HCT116 (cell line): ENCODE measurements around the gene SGMS2. TPM values are rescaled to one million over a fixed set of nuclear protein-coding genes. Genes with fewer than 3 reads are reported as not detected.

Experiments used
- ATAC-seq: fragments of 200-7000 bp; cut with Tn5 transposase; 2 replicates; pipeline ENCODE4 v1.9.1; 2020; ENCODE audit warnings: mild to moderate bottlenecking, moderate library complexity
- BruUV-seq: library from RNA; stranded (reverse); fragments of 400-500 nt; replicated peaks from 2 replicates; lab custom pipeline; 2021; lab: Mats Ljungman, UMichigan
- CTCF ChIA-PET: fragments of 300-600 bp; sonication (Branson Sonifier 250); formaldehyde crosslinking; loops from one replicate; lab custom pipeline; 2021; ENCODE audit warnings: antibody characterized with exemption; lab: Charles Lee
- POLR2A ChIA-PET: fragments of 300-600, 350-600 bp; sonication (Branson Sonifier 250); formaldehyde crosslinking; loops from one replicate; lab custom pipeline; 2021; ENCODE audit warnings: antibody characterized with exemption; lab: Charles Lee
- RAD21 ChIA-PET, 2 experiments: fragments of 300-600 bp; sonication (Branson Sonifier 250); formaldehyde crosslinking; loops; one replicate each; lab custom pipeline; 2023; ENCODE audit warnings: low total read pairs in 2 of 2; ENCODE audit not compliant: uncharacterized antibody in 2 of 2, unreplicated experiment in 2 of 2, low non-redundant PET in 1 of 2; lab: Charles Lee
- DNase-seq: peaks from one replicate; pipeline ENCODE4 v3.0.0-alpha.2; 2010; ENCODE audit warnings: low read depth, low spot score
- H2AFZ ChIP-seq: fragments of 200-600 bp; shearing (Covaris generic), sonication (generic); 2 replicates; pipeline ENCODE4 v1.6.1; 2017; ENCODE audit warnings: low read depth, mixed run types, mixed read lengths, antibody characterized with exemption, low read length; ENCODE audit not compliant: poor library complexity, severe bottlenecking
- H3K27ac ChIP-seq: 2 replicates; pipeline ENCODE4 v1.5.1; 2012; ENCODE audit warnings: low read depth, low read length
- H3K27me3 ChIP-seq: fragments of 200-600 bp; sonication (generic); 2 replicates; pipeline ENCODE4 v1.6.1; 2016; ENCODE audit warnings: mixed run types, low read length, mixed read lengths; ENCODE audit not compliant: insufficient read depth
- H3K36me3 ChIP-seq, 2 experiments: fragments of 200-500 bp in 1 of 2; fragments of 200-600 bp in 1 of 2; sonication (Bioruptor generic) in 1 of 2; sonication (generic) in 1 of 2; 2 replicates each; pipeline versions ENCODE4 v1.5.1 to v1.6.1; 2014 to 2016; ENCODE audit warnings: low read length in 2 of 2, inconsistent platforms in 1 of 2, mixed read lengths in 1 of 2, mixed run types in 1 of 2; ENCODE audit not compliant: insufficient read depth in 2 of 2, control insufficient read depth in 1 of 2
- H3K4me1 ChIP-seq, 2 experiments: fragments of 200-600 bp in 1 of 2; sonication (generic) in 1 of 2; 2 replicates each; pipeline versions ENCODE4 v1.5.1 to v1.6.1; 2012 to 2017; ENCODE audit warnings: low read length in 2 of 2, inconsistent platforms in 1 of 2, mild to moderate bottlenecking in 1 of 2, mixed read lengths in 1 of 2, mixed run types in 1 of 2, moderate library complexity in 1 of 2; ENCODE audit not compliant: insufficient read depth in 2 of 2, control insufficient read depth in 1 of 2
- H3K4me2 ChIP-seq: fragments of 200-600 bp; sonication (generic); 2 replicates; pipeline ENCODE4 v1.6.1; 2017; ENCODE audit warnings: mixed run types, low read length, mixed read lengths
- H3K4me3 ChIP-seq, 2 experiments: fragments of 200-600 bp in 1 of 2; sonication (generic) in 1 of 2; replicated peaks in 1 of 2; 2 replicates each; pipeline ENCODE4 v1.5.1; 2011 to 2016; ENCODE audit warnings: low read length in 2 of 2, control low read depth in 1 of 2, low read depth in 1 of 2, mild to moderate bottlenecking in 1 of 2, mixed read lengths in 1 of 2, mixed run types in 1 of 2
- H3K79me2 ChIP-seq: fragments of 200-600 bp; sonication (generic); 2 replicates; pipeline ENCODE4 v1.6.1; 2017; ENCODE audit warnings: mild to moderate bottlenecking, mixed run types, low read length, moderate library complexity, mixed read lengths; ENCODE audit not compliant: insufficient read depth
- H3K9ac ChIP-seq: fragments of 200-600 bp; sonication (generic); 2 replicates; pipeline ENCODE4 v1.6.1; 2016; ENCODE audit warnings: low read length, mixed read lengths
- H3K9me2 ChIP-seq: fragments of 200-600 bp; sonication (generic), shearing (Covaris generic); 2 replicates; pipeline ENCODE4 v1.6.1; 2017; ENCODE audit warnings: mixed run types, mild to moderate bottlenecking, moderate library complexity; ENCODE audit not compliant: insufficient read depth
- H3K9me3 ChIP-seq, 2 experiments: fragments of 200-500 bp in 1 of 2; fragments of 200-600 bp in 1 of 2; sonication (Bioruptor generic) in 1 of 2; sonication (generic) in 1 of 2; 2 replicates each; pipeline ENCODE4 v1.6.1; 2014 to 2017; ENCODE audit warnings: low read length in 2 of 2, mixed read lengths in 2 of 2, inconsistent platforms in 1 of 2, low read depth in 1 of 2, mild to moderate bottlenecking in 1 of 2, mixed run types in 1 of 2, moderate library complexity in 1 of 2; ENCODE audit not compliant: control insufficient read depth in 1 of 2, insufficient read depth in 1 of 2
- H4K20me1 ChIP-seq: fragments of 200-600 bp; sonication (generic), shearing (Covaris generic); 2 replicates; pipeline ENCODE4 v1.6.1; 2017; ENCODE audit warnings: mixed run types, mild to moderate bottlenecking, moderate library complexity; ENCODE audit not compliant: insufficient read depth
- ATF3 ChIP-seq: IDR thresholded peaks from 2 replicates; pipeline ENCODE4 v1.6.1; 2012
- CEBPB ChIP-seq: IDR thresholded peaks from 2 replicates; pipeline ENCODE4 v1.6.1; 2012; ENCODE audit warnings: low read depth
- CTCF ChIP-seq, 3 experiments: fragments of 200-600 bp in 1 of 3; sonication (generic) in 1 of 3; IDR thresholded peaks in 2 of 3; conservative IDR thresholded peaks in 1 of 3; 2 replicates each; pipeline ENCODE4 v1.5.1; 2012 to 2017; ENCODE audit warnings: low read depth in 2 of 3, low read length in 2 of 3, antibody characterized with exemption in 1 of 3, borderline replicate concordance in 1 of 3, control low read depth in 1 of 3, mild to moderate bottlenecking in 1 of 3, mixed read lengths in 1 of 3, mixed run types in 1 of 3, moderate library complexity in 1 of 3; ENCODE audit not compliant: insufficient read depth in 1 of 3
- EGR1 ChIP-seq: IDR thresholded peaks from 2 replicates; pipeline ENCODE4 v1.6.1; 2012; ENCODE audit warnings: low read depth
- ELF1 ChIP-seq: IDR thresholded peaks from 2 replicates; pipeline ENCODE4 v1.6.1; 2012; ENCODE audit warnings: low read depth, borderline replicate concordance
- EZH2 ChIP-seq: fragments of 200-600 bp; sonication (generic); IDR thresholded peaks from 2 replicates; pipeline ENCODE4 v1.6.1; 2017; ENCODE audit warnings: antibody characterized with exemption, mixed run types
- EZH2phosphoT487 ChIP-seq: fragments of 200-600 bp; IDR thresholded peaks from 2 replicates; pipeline ENCODE4 v1.6.1; 2018; ENCODE audit warnings: antibody characterized with exemption, borderline replicate concordance
- FOSL1 ChIP-seq: IDR thresholded peaks from 2 replicates; pipeline ENCODE4 v1.6.1; 2012; ENCODE audit warnings: low read depth
- JUND ChIP-seq: IDR thresholded peaks from 2 replicates; pipeline ENCODE4 v1.6.1; 2012
- MAX ChIP-seq: IDR thresholded peaks from 2 replicates; pipeline ENCODE4 v1.6.1; 2012
- POLR2A ChIP-seq: IDR thresholded peaks from 2 replicates; pipeline ENCODE4 v1.7.0; 2011; ENCODE audit warnings: borderline replicate concordance; ENCODE audit not compliant: insufficient read depth, insufficient read length; ENCODE audit errors: extremely low read depth
- POLR2AphosphoS5 ChIP-seq: IDR thresholded peaks from 2 replicates; pipeline ENCODE4 v1.6.1; 2011; ENCODE audit warnings: mild to moderate bottlenecking, low read depth, low read length, moderate library complexity
- RAD21 ChIP-seq: IDR thresholded peaks from 2 replicates; pipeline ENCODE4 v1.6.1; 2012; ENCODE audit warnings: low read depth, mild to moderate bottlenecking
- REST ChIP-seq: IDR thresholded peaks from 2 replicates; pipeline ENCODE4 v1.6.1; 2012; ENCODE audit warnings: low read depth
- SIN3A ChIP-seq: IDR thresholded peaks from 2 replicates; pipeline ENCODE4 v1.6.1; 2012; ENCODE audit warnings: low read depth
- SP1 ChIP-seq: IDR thresholded peaks from 2 replicates; pipeline ENCODE4 v1.6.1; 2012; ENCODE audit warnings: low read depth
- TCF7L2 ChIP-seq: IDR thresholded peaks from 2 replicates; pipeline ENCODE4 v1.7.0; 2011; ENCODE audit warnings: borderline replicate concordance, inconsistent platforms; ENCODE audit not compliant: insufficient read depth, insufficient read length; ENCODE audit errors: extremely low read depth
- YY1 ChIP-seq: IDR thresholded peaks from 2 replicates; pipeline ENCODE4 v1.6.1; 2011; ENCODE audit warnings: low read length, low read depth, moderate library complexity, mild to moderate bottlenecking; ENCODE audit not compliant: insufficient replicate concordance; ENCODE audit errors: extremely low read depth
- ZBTB33 ChIP-seq: IDR thresholded peaks from 2 replicates; pipeline ENCODE4 v1.6.1; 2011; ENCODE audit warnings: mild to moderate bottlenecking, low read length, moderate library complexity; ENCODE audit not compliant: insufficient replicate concordance; ENCODE audit errors: extremely low read depth
- ZNF274 ChIP-seq: fragments of 200-500 bp; sonication (Bioruptor generic); IDR thresholded peaks from 2 replicates; pipeline ENCODE4 v1.6.1; 2014; ENCODE audit warnings: mild to moderate bottlenecking, low read depth, low read length, inconsistent platforms
- intact Hi-C: fragments of 100-400 bp; cut with micrococcal nuclease; formaldehyde crosslinking; loops from 2 replicates; pipeline ENCODE4 v1.10.0; 2022
- total RNA-seq: library from RNA; stranded (reverse); gene quantifications from one replicate; pipeline ENCODE4 v1.2.1, GENCODE V29; 2021; ENCODE audit not compliant: unreplicated experiment

Gene SGMS2
- total RNA-seq, 1 experiment from 2014 or later, result 36.6 TPM

- Histone ChIP-seq H3K79me2 (no peaks in the 10 kb centered on the region), H3K27ac (no peak overlapping the region), H3K4me2 (no peak overlapping the region), H2AFZ (no peak overlapping the region), H3K27me3 (no peaks in the 10 kb centered on the region), H4K20me1 (no peaks in the 10 kb centered on the region), H3K9me3 (no peaks in the 10 kb centered on the region), H3K4me3 (no peak overlapping the region), H3K36me3 (no peaks in the 10 kb centered on the region), H3K4me1 (peaks cover 1 to 8% of the 10 kb centered on the region in 2 experiments; a peak in 1 of 4 replicates), H3K9me2 (no peaks in the 10 kb centered on the region), H3K9ac (no peak overlapping the region)
- no peak for TF ChIP-seq REST
- TF ChIP-seq POLR2A, result no peak
- no peak for TF ChIP-seq SIN3A
- TF ChIP-seq ATF3, result no peak
- no peak for TF ChIP-seq ELF1
- no peak for TF ChIP-seq POLR2AphosphoS5
- no peak for TF ChIP-seq TCF7L2
- no peak for TF ChIP-seq MAX
- no peak for TF ChIP-seq SP1
- TF ChIP-seq EGR1, result no peak
- TF ChIP-seq FOSL1, result no peak
- no peak for TF ChIP-seq CTCF (IDR thresholded peaks at IDR 0.05 in 2 of 3, conservative IDR thresholded peaks at IDR 0.05 in 1 of 3; ENCODE audit: borderline replicate concordance in 1 of 3, insufficient read depth in 1 of 3, low read depth in 2 of 3, low read length in 2 of 3)
- TF ChIP-seq YY1, result no peak
- no peak for TF ChIP-seq CEBPB
- no peak for TF ChIP-seq RAD21
- TF ChIP-seq JUND, result no peak
- no peak for TF ChIP-seq ZBTB33
- TF ChIP-seq EZH2, result no peak
- TF ChIP-seq ZNF274, result no peak
- TF ChIP-seq EZH2phosphoT487, result no peak
- POLR2A ChIA-PET, result no interaction called here
- no TSS peak for BruUV-seq
- CTCF ChIA-PET, result no interaction called here
- DNase-seq, result no peak
- RAD21 ChIA-PET, result no interaction called here
- intact Hi-C loops, result no loop called here
- ATAC-seq, result no peak
These were observed 112.3 kb downstream of the SGMS2 start for GRCh38 chr4:107937040-107937439.
